HG03095 (cell line): ENCODE data around the gene ZNF135.

ENCODE experiments used
- ATAC-seq: cut with Tn5 transposase; IDR thresholded peaks from one replicate; pipeline ENCODE4 v1.9.1; 2021; ENCODE audit warnings: moderate library complexity; ENCODE audit not compliant: unreplicated experiment

Gene ZNF135

GRCh38 chr19:58045411-58046050 is 13.6 kb upstream of the ZNF135 start:
- ATAC-seq = no peak

- ATAC-seq = no peak
These were observed 12.2 kb upstream of the ZNF135 start for GRCh38 chr19:58046856-58047255.

DNA sequence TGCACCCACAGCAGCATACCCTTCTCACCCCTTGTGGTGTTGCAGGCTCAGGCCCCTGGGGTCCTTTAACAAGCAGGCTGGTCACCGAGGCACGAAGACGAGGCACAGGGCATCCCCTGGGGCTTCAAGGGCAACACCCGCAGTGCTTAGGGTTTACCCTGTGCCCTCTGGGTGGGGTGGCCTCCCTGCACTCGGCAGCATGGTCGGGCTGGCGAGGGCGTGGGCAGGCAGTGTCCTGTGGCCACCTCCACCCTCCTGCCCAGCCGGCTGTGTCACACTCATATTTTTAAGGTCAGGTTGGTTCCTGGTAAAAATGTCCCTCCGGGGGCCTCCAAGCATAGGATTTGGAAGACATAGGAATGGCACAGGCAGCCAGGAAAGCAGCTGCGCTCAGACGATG is 11.4 kb upstream of the ZNF135 start:
- no peak for ATAC-seq

DNA sequence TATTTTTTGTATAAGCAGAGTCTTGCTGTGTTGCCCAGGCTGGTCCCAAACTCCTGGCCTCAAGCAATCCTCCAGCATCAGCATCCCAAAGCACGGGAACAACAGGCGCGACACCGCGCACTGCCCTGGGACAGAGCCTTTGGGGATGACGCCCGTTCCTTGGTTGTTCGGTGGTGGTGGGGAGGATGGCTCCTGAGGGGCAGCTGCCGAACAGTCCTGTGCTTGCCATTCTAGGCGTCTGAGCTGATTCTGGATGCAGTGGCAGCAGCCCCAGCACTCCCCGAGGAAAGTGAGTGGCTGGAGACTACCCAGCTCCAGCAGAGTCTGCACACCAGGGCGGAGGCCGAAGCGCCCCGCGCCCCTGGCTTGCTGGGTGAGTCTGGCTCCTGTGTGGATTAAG is 6.8 kb upstream of the ZNF135 start:
- no peak for ATAC-seq

- ATAC-seq = no peak
These were observed 5.5 kb upstream of the ZNF135 start for GRCh38 chr19:58053480-58054156.

GRCh38 chr19:58054901-58055874 is 3.9 kb upstream of the ZNF135 start:
- no peak for ATAC-seq

DNA sequence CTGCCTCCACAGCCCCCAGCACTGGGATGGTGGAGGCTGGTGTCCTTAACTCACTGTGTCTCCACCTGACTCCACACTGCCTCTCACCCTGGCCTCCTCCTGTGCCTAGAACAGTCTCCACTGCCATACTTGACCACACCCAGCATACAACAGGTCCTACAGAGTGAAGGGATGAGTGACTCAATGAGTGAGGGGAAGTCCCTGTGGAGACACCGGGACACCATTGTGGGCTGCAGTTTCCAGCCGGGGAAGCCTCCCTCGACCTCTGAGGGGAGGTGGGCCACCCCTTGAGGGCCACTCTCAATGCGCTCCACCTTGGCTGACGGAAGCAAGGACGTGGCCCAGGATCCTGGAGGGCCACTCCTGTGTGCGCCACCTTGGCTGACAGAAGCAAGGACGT is 2.8 kb upstream of the ZNF135 start:
- ATAC-seq = no peak

DNA sequence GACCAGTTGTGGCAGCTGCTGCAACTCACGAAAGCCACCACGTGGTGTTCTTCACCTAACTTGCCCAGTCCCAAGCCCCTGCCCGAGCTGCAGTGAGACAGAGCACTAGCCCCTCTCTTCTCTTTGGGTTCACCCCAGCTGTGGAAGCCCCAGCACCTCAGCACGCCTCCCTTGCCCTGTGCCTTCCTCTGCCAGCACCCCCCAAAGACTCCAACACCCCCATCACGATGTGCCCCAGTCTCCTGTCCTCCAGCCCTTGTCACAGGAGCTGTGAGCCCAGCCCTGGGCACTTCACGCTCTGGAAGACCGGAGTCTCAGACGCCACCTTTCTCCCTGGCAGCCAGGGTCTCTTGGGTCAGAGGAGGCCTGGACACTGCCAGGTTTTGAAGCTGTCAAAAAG is 2.2 kb upstream of the ZNF135 start:
- no peak for ATAC-seq

- ATAC-seq = no peak
These were observed 615 bp upstream of the ZNF135 start for GRCh38 chr19:58058467-58058866.

- ATAC-seq = no peak
These were observed 593 bp downstream of the ZNF135 start for GRCh38 chr19:58059671-58060078.

GRCh38 chr19:58060231-58060630 is 1.1 kb downstream of the ZNF135 start:
- ATAC-seq = no peak

DNA sequence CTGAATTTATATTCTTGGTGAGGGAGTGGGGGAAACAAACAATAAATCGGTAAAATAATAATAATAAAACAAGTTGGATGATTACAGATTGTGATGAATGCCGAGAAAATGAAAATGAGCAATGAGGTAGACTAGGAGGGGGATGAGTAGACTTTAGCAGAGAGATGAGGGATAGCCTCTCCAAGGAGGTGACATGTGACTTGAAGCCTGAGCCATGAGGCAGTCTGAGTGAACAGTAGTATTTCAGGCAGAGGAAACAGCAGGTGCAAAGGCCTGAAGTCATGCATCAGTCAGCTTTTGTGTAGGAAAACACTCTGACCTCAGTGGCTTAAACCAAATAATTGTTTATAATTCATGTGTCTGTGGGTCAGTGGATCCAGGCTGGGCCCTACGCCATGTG is 4.6 kb downstream of the ZNF135 start:
- ATAC-seq = no peak

- no peak for ATAC-seq
These were observed 8.3 kb downstream of the ZNF135 start for GRCh38 chr19:58067240-58067912.

DNA sequence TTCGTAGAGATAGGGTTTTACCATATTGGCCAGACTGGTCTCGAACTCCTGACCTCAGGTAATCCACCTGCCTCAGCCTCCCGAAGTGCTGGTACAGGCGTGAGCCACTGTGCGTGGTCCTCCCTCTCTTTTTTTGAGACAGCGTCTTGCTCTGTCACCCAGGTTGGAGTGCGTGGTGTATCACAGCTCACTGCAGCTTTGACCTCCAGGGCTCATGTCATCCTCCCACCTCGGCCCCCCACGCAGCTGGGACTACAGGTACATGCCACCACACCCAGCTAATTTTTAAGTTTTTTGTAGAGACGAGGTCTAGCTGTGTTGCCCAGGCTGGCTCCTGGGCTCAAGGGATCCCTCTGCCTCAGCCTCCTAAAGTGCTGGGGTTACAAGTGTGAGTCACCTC is 20.7 kb downstream of the ZNF135 start:
- no peak for ATAC-seq

DNA sequence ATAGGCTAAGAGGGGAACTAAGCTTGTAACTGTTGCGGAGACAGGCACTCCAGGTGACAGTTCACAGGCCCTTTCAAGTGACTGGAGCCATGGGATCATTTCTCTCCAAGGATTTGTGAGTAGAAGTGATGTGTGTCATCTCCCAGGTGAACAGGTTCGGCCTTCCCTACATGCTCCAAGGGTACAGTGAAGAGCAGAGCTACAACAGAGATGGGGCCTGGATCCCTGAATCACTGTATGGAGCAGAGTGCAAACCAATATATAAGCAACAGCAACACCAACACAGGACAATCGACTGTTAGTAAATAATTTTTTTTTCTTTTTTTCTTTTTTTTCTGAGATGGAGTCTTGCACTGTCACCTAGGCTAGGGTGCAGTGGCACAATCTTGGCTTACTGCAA is 23.9 kb downstream of the ZNF135 start:
- ATAC-seq = no peak

DNA sequence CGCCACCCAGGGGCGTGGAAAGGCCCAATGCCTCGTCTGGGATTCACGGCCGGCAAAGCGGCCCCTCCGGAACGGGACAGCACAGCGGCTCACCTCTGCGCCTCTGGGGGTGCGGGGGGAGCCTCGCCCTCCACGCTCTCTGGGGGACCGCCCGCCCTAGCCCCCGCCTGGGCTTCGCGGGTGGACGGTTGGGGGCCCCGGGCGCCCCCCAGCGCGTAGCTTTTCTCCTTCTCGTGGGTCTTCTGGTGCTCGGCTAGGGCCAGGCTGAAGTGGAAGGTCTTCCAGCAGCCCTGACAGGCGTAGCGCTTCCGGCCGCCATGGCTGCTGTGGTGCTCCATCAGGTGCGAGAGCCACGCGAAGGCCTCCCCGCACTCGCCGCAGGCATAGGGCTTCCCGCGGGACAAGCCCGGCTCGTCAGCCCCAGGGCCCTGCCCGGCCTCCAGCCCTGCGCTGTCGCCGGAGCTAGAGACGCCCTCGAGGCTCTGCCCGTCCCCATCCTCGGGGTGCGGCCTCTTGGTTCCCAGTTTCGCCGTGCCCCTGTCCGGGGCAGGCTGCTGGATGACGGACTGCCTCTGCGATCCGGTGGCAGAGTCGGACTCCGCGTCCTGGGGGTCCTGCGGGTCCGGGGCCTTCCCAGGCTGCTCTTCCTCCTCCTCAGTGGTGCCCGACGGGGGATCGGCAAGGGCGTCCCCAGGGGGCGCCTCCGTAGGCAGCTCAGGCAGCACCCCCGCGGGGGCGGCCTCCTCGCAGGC is 25.7 kb downstream of the ZNF135 start:
- no peak for ATAC-seq

GRCh38 chr19:58085348-58085875 is 26.3 kb downstream of the ZNF135 start:
- ATAC-seq = no peak

DNA sequence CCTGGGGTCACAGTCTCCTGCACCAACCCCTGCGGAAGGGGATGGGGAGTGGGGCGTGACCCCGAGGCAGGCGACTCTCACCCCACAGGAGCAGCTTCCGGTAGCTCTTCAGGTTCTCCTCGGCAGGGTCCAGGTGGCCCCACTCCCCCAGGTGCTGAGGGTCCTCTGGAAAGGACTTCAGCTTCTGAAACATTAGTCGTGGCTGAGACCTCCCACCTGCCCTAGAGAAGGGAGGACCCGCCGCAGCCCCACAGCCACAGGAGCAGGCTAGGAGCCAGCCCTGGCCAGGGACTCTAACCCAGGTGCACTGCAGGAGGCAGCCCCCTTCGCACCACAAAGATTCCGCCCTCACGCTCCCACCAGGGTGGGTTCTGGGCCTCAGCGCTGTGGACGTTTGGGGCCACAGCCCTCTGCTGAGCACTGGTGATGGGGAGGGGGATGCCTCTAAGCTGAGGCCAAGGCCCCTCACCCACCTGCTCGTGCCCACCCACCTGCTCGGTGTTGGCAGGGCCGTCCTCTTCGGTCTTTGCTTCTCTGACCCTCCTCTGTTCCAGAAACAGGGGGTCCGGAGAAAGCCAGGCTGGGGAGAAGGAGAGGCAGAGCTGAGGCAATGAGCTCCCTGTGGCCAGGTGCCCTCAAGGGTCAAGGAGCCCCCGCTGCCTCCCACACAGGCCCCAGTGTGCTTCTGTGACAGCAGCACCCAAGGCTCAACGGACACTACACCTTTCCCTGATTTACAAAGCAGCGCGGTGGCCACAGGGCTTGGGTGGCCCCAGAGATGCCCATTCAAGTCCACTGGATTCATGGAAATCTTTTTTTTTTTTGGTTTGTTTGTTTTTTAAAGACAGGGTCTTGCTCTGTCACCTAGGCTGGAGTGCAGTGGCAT is 28.0 kb downstream of the ZNF135 start:
- no peak for ATAC-seq

DNA sequence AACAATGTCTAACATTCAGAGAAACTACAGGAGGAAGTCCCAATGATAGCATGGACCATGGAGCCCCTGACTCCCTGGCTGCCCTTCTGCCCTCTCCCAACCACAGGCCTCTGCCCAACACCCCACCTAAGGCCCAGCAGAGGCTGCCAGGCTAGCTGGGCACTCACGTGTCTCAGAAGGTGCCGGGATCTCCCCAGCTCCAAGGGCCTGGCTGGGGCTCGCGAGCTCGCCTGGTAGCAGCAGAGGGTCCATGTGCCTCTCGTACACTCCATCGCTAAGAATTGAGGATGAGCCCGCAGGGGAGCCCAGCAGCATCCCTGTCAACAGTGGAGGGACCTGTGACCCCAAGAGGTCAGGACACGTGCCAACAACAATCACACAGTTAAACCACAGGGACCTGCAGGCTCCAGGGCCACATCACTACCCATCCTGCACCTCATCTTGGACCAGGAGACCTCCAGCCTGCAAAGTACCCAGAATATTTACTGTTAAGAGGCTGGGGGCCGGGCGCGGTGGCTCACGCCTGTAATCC is 29.5 kb downstream of the ZNF135 start:
- no peak for ATAC-seq
